GM23338 (cell line): ENCODE data around the gene IL16.

ENCODE experiments used
- CREB1 ChIP-seq: fragments of 250-450 bp; sonication (Bioruptor Pico); IDR thresholded peaks from 2 replicates; pipeline ENCODE4 v1.5.0; 2020; ENCODE audit warnings: low read depth, mild to moderate bottlenecking, moderate library complexity
- EZH2 ChIP-seq: fragments of 200-600 bp; sonication (generic); IDR thresholded peaks from one replicate; pipeline ENCODE4 v1.8.0; 2017; ENCODE audit warnings: antibody characterized with exemption, mild to moderate bottlenecking, low read depth; ENCODE audit not compliant: unreplicated experiment
- JUNB ChIP-seq: IDR thresholded peaks from one replicate; pipeline ENCODE4 v1.6.1; 2016; ENCODE audit warnings: antibody characterized with exemption; ENCODE audit not compliant: unreplicated experiment
- POLR2AphosphoS5 ChIP-seq: IDR thresholded peaks from 2 replicates; pipeline ENCODE4 v1.6.1; 2016; ENCODE audit warnings: antibody characterized with exemption, low read depth
- TF ChIP-seq, protein P1 (sequence below), 2 experiments: fragments of 200-600 bp in 1 of 2; sonication (generic) in 1 of 2; conservative IDR thresholded peaks; 2 replicates each; pipeline versions ENCODE4 v1.5.1 to v1.6.1; 2016 to 2017; ENCODE audit warnings: antibody characterized with exemption in 2 of 2, low read depth in 2 of 2, mild to moderate bottlenecking in 2 of 2, moderate library complexity in 1 of 2
- TF ChIP-seq, protein P2 (sequence below): IDR thresholded peaks from one replicate; pipeline ENCODE4 v1.6.1; 2018; ENCODE audit warnings: antibody characterized with exemption; ENCODE audit not compliant: unreplicated experiment

DNA sequence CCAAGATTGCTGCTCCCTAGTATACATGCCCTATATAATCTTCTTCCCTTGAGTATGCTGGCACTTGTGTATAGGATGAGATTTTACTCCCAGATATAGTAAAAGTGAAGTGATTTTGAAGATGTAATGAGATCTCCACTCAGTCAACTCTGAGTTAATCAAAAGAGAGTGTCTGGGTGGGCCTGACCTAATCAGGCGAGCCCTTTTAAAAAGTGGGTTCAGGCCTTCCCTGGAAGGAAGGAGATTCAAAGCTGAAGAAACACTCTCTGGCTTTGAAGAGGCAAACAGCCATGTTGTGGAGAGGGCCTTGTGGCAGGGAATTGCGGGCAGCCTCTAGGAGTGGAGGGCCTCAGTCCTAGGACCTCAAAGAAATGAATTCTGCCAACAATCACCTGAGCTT, 132.8 kb downstream of the IL16 start:
- TF ChIP-seq POLR2AphosphoS5 (no peak), EZH2 (no peak), JUNB (no peak), CREB1 (no peak)
- TF ChIP-seq, protein P1, sequence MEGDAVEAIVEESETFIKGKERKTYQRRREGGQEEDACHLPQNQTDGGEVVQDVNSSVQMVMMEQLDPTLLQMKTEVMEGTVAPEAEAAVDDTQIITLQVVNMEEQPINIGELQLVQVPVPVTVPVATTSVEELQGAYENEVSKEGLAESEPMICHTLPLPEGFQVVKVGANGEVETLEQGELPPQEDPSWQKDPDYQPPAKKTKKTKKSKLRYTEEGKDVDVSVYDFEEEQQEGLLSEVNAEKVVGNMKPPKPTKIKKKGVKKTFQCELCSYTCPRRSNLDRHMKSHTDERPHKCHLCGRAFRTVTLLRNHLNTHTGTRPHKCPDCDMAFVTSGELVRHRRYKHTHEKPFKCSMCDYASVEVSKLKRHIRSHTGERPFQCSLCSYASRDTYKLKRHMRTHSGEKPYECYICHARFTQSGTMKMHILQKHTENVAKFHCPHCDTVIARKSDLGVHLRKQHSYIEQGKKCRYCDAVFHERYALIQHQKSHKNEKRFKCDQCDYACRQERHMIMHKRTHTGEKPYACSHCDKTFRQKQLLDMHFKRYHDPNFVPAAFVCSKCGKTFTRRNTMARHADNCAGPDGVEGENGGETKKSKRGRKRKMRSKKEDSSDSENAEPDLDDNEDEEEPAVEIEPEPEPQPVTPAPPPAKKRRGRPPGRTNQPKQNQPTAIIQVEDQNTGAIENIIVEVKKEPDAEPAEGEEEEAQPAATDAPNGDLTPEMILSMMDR (conservative IDR thresholded peaks at IDR 0.05; ENCODE audit: low read depth in 2 of 2) = no peak
- TF ChIP-seq, protein P2, sequence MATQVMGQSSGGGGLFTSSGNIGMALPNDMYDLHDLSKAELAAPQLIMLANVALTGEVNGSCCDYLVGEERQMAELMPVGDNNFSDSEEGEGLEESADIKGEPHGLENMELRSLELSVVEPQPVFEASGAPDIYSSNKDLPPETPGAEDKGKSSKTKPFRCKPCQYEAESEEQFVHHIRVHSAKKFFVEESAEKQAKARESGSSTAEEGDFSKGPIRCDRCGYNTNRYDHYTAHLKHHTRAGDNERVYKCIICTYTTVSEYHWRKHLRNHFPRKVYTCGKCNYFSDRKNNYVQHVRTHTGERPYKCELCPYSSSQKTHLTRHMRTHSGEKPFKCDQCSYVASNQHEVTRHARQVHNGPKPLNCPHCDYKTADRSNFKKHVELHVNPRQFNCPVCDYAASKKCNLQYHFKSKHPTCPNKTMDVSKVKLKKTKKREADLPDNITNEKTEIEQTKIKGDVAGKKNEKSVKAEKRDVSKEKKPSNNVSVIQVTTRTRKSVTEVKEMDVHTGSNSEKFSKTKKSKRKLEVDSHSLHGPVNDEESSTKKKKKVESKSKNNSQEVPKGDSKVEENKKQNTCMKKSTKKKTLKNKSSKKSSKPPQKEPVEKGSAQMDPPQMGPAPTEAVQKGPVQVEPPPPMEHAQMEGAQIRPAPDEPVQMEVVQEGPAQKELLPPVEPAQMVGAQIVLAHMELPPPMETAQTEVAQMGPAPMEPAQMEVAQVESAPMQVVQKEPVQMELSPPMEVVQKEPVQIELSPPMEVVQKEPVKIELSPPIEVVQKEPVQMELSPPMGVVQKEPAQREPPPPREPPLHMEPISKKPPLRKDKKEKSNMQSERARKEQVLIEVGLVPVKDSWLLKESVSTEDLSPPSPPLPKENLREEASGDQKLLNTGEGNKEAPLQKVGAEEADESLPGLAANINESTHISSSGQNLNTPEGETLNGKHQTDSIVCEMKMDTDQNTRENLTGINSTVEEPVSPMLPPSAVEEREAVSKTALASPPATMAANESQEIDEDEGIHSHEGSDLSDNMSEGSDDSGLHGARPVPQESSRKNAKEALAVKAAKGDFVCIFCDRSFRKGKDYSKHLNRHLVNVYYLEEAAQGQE = no peak
